Kidney epithelial cell (primary cell): ENCODE results near the gene NELFE. TPM values are rescaled to one million over a fixed set of nuclear protein-coding genes. Genes with fewer than 3 reads are reported as not detected.
A peak's percentile ranks its signal among the peaks of the same experiment; 100 is the strongest.
"Not testable (repeated sequence)": the region's sequence is repeated elsewhere in the genome, so short reads cannot be mapped to it uniquely, and the experiment has no call there.

Experiments
- DNase-seq: peaks from one replicate; pipeline ENCODE4 v3.0.0-alpha.2; 2010; ENCODE audit warnings: low read depth
- H3K27me3 ChIP-seq: 2 replicates; pipeline ENCODE4 v1.6.0; 2011; ENCODE audit warnings: low read length; ENCODE audit not compliant: control insufficient read depth, insufficient read depth
- H3K36me3 ChIP-seq: 2 replicates; pipeline ENCODE4 v1.5.1; 2011; ENCODE audit warnings: low read length; ENCODE audit not compliant: control insufficient read depth, insufficient read depth
- H3K4me3 ChIP-seq: 2 replicates; pipeline ENCODE4 v1.5.1; 2011; ENCODE audit warnings: low read depth, mild to moderate bottlenecking, control low read depth, low read length
- CTCF ChIP-seq: IDR thresholded peaks from 2 replicates; pipeline ENCODE4 v1.5.1; 2011; ENCODE audit warnings: mild to moderate bottlenecking, moderate library complexity, low read length, control low read depth, inconsistent platforms; ENCODE audit not compliant: insufficient read depth, poor library complexity, severe bottlenecking
- total RNA-seq: library from RNA; depleted of rRNA; stranded (reverse); fragments of >200 nt; gene quantifications from 2 replicates; pipeline ENCODE4 v1.2.3, GENCODE V29; 2015

Gene NELFE
- 123 and 140 TPM in 2 replicates for total RNA-seq

GRCh38 chr6:31958741-31959739 lies at the start of gene NELFE, which contains the start of gene SKIC2:
Gene NELFE (minus strand): TSS chr6:31958971. CDS start chr6:31958446, 525 bp downstream.
Gene SKIC2 (plus strand): TSS chr6:31959175. CDS start chr6:31959193, 18 bp downstream.
- Histone ChIP-seq H3K27me3 (no peaks in the 10 kb centered on the region), H3K4me3 (peak within 1 kb of the TSS; percentile 94), H3K36me3 (peaks cover 3% of the 10 kb centered on the region)
- TF ChIP-seq CTCF: no peak
- peak; percentile 94 for DNase-seq

GRCh38 chr6:32008037-32008436 lies 49.3 kb upstream of the NELFE start:
- H3K4me3 ChIP-seq, H3K27me3 ChIP-seq, H3K36me3 ChIP-seq, DNase-seq: not testable (repeated sequence)

DNA sequence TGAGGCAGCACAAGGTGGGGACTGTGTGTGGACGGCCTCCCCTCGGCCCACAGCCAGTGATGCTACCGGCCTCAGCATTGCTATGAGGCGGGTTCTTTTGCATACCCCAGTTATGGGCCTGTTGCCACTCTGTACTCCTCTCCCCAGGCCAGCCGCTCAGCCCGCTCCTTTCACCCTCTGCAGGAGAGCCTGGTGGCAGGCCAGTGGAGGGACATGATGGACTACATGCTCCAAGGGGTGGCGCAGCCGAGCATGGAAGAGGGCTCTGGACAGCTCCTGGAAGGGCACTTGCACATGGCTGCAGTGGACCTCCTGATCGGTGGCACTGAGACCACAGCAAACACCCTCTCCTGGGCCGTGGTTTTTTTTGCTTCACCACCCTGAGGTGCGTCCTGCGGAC lies 48.3 kb upstream of the NELFE start:
- not testable (repeated sequence) for H3K4me3 ChIP-seq, H3K36me3 ChIP-seq, H3K27me3 ChIP-seq, DNase-seq

- H3K27me3 ChIP-seq, H3K36me3 ChIP-seq, DNase-seq, H3K4me3 ChIP-seq: not testable (repeated sequence)
Observed at GRCh38 chr6:32005991-32006529, 47.3 kb upstream of the NELFE start.

DNA sequence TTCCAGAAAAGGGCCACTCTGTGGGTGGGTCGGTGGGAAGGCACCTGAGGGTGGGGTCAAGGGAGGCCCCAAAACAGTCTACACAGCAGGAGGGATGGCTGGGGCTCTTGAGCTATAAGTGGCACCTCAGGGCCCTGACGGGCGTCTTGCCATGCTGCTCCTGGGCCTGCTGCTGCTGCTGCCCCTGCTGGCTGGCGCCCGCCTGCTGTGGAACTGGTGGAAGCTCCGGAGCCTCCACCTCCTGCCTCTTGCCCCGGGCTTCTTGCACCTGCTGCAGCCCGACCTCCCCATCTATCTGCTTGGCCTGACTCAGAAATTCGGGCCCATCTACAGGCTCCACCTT lies 46.7 kb upstream of the NELFE start:
- H3K4me3 ChIP-seq, DNase-seq, H3K27me3 ChIP-seq, H3K36me3 ChIP-seq: not testable (repeated sequence)

DNA sequence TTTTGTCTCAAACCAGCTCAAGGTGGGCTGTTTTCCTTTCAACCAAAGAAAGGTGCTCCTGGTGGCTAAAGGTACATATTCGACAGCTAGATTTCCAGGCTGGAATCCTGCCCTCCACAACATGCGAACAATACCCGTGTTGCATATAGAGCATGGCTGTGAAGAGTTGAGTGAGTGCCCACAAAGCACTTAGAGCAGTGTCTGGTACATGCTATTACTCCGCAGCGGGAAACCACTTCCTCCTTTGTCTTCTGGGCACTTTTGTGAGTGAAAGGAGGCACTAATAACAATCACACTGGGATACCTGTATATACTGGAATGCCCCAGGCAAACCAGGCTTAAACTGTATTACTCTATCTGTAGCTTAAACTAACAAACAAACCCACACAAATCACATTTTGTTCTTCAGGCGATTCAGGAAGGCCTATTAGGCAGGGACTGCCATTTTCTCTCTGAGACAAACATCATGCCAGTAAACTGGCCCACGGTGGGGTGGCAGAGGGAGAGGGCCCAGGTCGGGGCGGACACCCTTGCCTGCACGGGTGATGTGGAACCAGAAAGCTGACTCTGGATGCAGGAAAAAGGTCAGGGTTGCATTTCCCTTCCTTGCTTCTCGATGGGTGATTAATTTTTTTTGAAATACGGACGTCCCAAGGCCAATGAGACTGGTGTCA lies 46.2 kb upstream of the NELFE start:
- H3K4me3 ChIP-seq, H3K27me3 ChIP-seq, DNase-seq, H3K36me3 ChIP-seq: not testable (repeated sequence)

- not testable (repeated sequence) for H3K4me3 ChIP-seq, H3K27me3 ChIP-seq, H3K36me3 ChIP-seq, DNase-seq
Observed at GRCh38 chr6:32004393-32004792, 45.6 kb upstream of the NELFE start.

DNA sequence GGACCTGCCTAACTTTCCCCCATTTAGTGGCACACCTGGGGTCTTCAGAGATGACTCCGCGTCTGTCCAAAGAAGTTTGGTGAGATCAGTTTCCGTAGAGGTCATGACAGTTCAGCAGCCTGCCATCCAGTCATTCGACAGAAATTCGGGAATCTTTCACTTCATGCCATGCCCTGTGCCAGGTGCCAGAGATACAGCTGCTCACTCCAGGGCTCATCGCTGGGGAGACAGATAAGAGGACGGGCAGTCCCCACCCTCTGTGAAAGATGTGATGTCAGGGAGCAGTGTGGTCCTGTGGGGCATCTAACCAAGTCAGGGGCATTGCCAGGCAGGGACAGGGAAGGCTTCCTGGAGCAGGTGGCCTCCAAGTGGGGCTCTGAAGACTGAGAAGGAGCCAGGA lies 44.5 kb upstream of the NELFE start:
- not testable (repeated sequence) for H3K36me3 ChIP-seq, H3K27me3 ChIP-seq, DNase-seq, H3K4me3 ChIP-seq

DNA sequence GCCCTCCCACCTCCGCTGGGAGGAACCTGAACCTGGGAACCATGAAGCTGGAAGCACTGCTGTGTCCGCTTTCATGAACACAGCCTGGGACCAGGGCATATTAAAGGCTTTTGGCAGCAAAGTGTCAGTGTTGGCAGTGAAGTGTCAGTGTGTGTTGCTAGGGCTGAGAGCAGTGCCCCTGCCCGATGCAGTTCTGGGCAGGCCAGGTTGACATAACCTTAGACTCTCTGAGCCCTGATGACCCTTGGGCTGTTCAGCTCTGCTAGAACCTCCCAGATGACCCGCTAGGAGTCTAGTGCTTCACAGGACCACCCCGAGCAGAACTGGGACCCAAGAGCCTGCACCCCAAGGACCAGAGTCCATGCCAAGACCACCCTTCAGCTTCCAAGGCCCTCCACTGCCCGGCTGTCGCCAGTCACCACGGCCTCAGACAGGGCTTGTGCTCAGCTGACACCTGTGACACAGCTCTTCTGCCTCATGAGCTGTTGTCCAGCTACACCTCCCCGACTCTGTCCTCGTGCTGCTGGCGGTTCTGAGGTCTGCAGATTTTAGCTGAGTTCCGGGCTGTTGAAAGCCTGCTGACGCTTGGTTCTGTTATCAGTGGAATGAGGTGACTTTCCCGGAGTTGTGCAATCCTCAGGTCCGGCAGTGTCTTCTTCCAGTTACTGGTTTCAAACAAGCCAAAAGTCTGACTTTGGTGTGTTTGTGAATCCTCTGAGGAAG lies 43.9 kb upstream of the NELFE start:
- H3K27me3 ChIP-seq, DNase-seq, H3K4me3 ChIP-seq, H3K36me3 ChIP-seq: not testable (repeated sequence)

GRCh38 chr6:31996385-31996784 lies 37.6 kb upstream of the NELFE start:
- not testable (repeated sequence) for H3K27me3 ChIP-seq, H3K36me3 ChIP-seq, H3K4me3 ChIP-seq, DNase-seq

- DNase-seq, H3K27me3 ChIP-seq, H3K36me3 ChIP-seq, H3K4me3 ChIP-seq: not testable (repeated sequence)
Observed at GRCh38 chr6:31994421-31994820, 35.6 kb upstream of the NELFE start.

DNA sequence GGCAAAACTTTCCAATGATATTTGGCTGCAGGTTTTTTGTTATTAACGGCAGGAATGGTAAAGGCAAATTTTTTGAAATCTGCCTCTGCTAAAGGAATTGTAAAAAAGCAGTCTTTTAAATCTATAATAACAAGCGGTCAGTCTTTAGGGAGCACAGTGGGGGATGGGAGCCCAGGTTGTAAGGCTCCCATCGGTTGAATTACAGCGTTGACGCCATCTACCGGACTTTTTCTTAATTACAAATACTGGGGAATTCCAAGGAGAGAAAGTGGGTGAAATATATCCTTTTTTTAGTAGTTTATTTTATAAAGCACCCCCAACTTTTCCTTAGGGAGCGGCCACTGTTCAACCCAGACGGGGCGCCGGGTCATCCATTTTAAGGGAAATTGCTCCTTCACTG lies 30.6 kb upstream of the NELFE start:
- not testable (repeated sequence) for H3K4me3 ChIP-seq, H3K36me3 ChIP-seq, DNase-seq, H3K27me3 ChIP-seq

- not testable (repeated sequence) for H3K27me3 ChIP-seq, DNase-seq, H3K4me3 ChIP-seq, H3K36me3 ChIP-seq
Observed at GRCh38 chr6:31981744-31982143, 23.0 kb upstream of the NELFE start, which contains the start of gene C4A. Gene C4A (plus strand): TSS chr6:31982057. CDS start chr6:31982108, 51 bp downstream.
